ENCODE data around the gene PRMT1.

The PRMT1 gene

GRCh38 chr19:49730166-49730565, 53.1 kb downstream of the PRMT1 start:
- DNase-seq = no peak

All from stimulated activated CD4-positive, alpha-beta T cell treated with anti-CD3 and anti-CD28 coated beads, Interleukin-2, amount 100 ng/mL, for 24 hours (primary cell).